Activated CD8-positive, alpha-beta T cell treated with anti-CD3 and anti-CD28 coated beads for 36 hours (primary cell): ENCODE data around the gene SNCG. TPM values are rescaled to one million over a fixed set of nuclear protein-coding genes. Genes with fewer than 3 reads are reported as not detected.
"Not testable (repeated sequence)": the region's sequence is repeated elsewhere in the genome, so short reads cannot be mapped to it uniquely, and the experiment has no call there.

Experiments
- ATAC-seq: fragments of 200-7000 bp; cut with Tn5 transposase; one replicate; pipeline ENCODE4 v1.10.0; 2021; ENCODE audit warnings: mild to moderate bottlenecking, moderate library complexity
- CTCF ChIA-PET: fragments of 350-600 bp; sonication (Branson Sonifier 250); formaldehyde crosslinking; loops from one replicate; lab custom pipeline; 2021; ENCODE audit warnings: antibody characterized with exemption; lab: Charles Lee
- POLR2A ChIA-PET: fragments of 350-600 bp; sonication (Branson Sonifier 250); formaldehyde crosslinking; loops from one replicate; lab custom pipeline; 2021; ENCODE audit warnings: antibody characterized with exemption; lab: Charles Lee
- DNase-seq: peaks from one replicate; pipeline ENCODE4 v3.0.0-alpha.2; 2020
- H3K27ac Mint-ChIP-seq: one replicate; pipeline ENCODE4 v1.8.0; 2021; ENCODE audit warnings: mild to moderate bottlenecking, mixed read lengths
- H3K27me3 Mint-ChIP-seq: one replicate; pipeline ENCODE4 v1.8.0; 2021; ENCODE audit warnings: mixed read lengths
- H3K36me3 Mint-ChIP-seq: one replicate; pipeline ENCODE4 v1.8.0; 2021; ENCODE audit warnings: low read depth, mixed read lengths
- H3K4me1 Mint-ChIP-seq: one replicate; pipeline ENCODE4 v1.8.0; 2021; ENCODE audit warnings: low read depth, mixed read lengths
- H3K4me3 Mint-ChIP-seq: one replicate; pipeline ENCODE4 v1.8.0; 2021; ENCODE audit warnings: mild to moderate bottlenecking, moderate library complexity, mixed read lengths
- H3K9me3 Mint-ChIP-seq: one replicate; pipeline ENCODE4 v1.8.0; 2021; ENCODE audit warnings: mixed read lengths
- intact Hi-C: fragments of 100-400 bp; cut with micrococcal nuclease; formaldehyde crosslinking; loops from one replicate; pipeline ENCODE4 v1.10.0; 2022
- total RNA-seq, 2 experiments: library from RNA; stranded (reverse); gene quantifications; one replicate each; pipeline ENCODE4 v1.2.3, GENCODE V29; 2021
- TF ChIP-seq, protein P1 (sequence below): fragments of 200-600 bp; IDR thresholded peaks from one replicate; pipeline ENCODE4 v1.8.0; 2022; ENCODE audit warnings: antibody characterized with exemption, mild to moderate bottlenecking

Gene SNCG
- total RNA-seq, 2 experiments from 2014 or later = not detected

DNA sequence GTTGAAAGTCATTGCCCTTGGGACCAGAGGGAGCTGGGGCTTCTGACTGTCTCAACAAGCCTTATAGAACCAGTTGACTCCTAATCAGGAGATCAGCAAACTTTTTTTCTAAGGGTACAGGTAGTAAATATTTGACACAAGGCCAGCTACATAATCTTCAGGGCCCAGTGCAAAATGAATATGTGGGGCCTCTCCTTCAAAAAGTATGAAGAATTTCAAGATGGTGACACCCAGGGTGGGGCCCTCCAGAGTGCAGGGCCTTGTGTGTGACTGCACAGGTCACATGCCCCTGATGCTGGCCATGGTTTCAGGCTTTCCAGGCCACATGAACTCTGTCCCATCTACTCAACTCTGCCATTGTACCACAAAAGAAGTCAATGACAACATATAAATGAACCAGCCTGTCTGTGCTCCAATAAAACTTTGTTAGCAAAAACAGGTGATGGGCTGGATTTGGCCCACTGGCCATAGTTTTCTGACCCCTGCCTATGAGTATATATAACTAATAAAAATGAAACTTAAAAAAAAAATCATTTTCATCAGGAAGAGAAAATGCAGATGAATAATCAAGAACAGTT lies 7.1 kb upstream of the SNCG start:
- Mint-ChIP-seq H3K27ac (no peak overlapping the region), H3K27me3 (no peaks in the 10 kb centered on the region), H3K36me3 (no peaks in the 10 kb centered on the region), H3K4me3 (no peak overlapping the region), H3K4me1 (peaks cover 5% of the 10 kb centered on the region), H3K9me3 (peaks cover 15% of the 10 kb centered on the region)
- TF ChIP-seq, protein P1, sequence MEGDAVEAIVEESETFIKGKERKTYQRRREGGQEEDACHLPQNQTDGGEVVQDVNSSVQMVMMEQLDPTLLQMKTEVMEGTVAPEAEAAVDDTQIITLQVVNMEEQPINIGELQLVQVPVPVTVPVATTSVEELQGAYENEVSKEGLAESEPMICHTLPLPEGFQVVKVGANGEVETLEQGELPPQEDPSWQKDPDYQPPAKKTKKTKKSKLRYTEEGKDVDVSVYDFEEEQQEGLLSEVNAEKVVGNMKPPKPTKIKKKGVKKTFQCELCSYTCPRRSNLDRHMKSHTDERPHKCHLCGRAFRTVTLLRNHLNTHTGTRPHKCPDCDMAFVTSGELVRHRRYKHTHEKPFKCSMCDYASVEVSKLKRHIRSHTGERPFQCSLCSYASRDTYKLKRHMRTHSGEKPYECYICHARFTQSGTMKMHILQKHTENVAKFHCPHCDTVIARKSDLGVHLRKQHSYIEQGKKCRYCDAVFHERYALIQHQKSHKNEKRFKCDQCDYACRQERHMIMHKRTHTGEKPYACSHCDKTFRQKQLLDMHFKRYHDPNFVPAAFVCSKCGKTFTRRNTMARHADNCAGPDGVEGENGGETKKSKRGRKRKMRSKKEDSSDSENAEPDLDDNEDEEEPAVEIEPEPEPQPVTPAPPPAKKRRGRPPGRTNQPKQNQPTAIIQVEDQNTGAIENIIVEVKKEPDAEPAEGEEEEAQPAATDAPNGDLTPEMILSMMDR = no peak
- ChIA-PET POLR2A (no interaction called here), CTCF (interaction anchor here (1.1 to 1.9 kb wide), 2 partner anchors 9 to 11 kb away, joined by 3 to 6 read pairs; no protein-coding TSS in a partner anchor)
- ATAC-seq (no peak), DNase-seq (no peak)
- intact Hi-C loops = no loop called here

DNA sequence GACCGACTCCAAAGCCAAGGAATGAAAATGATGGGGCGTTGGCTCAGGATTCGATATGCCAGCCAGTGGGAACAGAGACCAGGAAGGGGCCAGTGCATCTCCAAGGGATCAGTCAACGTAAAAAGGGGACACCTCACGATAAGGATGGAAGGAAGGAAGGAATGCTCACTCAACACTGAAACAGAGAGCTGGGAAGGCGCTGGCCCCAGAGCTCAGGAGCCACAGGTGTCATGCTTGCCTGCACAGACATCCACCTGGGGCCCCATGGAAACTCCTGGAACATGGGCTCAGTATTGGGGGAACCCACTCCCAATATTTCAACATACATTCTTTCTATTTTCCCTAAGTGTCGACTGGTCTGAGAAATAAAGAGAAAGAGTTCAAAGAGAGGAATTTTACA lies 6.3 kb upstream of the SNCG start:
- no peak overlapping the region for H3K27ac Mint-ChIP-seq
- no peak for DNase-seq
- no peaks in the 10 kb centered on the region for H3K36me3 Mint-ChIP-seq
- TF ChIP-seq, protein P1 = no peak
- CTCF ChIA-PET = no interaction called here
- H3K4me1 Mint-ChIP-seq = peaks cover 5% of the 10 kb centered on the region
- H3K4me3 Mint-ChIP-seq = no peak overlapping the region
- POLR2A ChIA-PET = no interaction called here
- no peaks in the 10 kb centered on the region for H3K27me3 Mint-ChIP-seq
- intact Hi-C loops = no loop called here
- peaks cover 15% of the 10 kb centered on the region for H3K9me3 Mint-ChIP-seq
- no peak for ATAC-seq

DNA sequence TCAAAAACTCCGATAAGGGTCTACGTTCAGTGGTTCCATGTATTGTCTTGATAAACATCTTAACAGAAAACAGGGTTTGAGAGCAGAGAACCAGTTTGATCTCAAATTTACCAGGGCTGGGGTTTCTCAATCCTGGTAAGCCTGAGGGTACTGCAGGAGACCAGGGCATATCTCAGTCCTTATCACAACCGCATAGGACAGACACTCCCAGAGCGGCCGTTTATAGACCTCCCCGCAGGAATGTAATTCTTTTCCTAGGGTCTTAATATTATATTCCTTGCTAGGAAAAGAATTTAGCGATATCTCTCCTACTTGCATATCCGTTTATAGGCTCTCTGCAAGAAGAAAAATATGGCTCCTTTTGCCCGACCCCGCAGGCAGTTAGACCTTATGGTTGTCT lies 5.7 kb upstream of the SNCG start:
- peaks cover 15% of the 10 kb centered on the region for H3K9me3 Mint-ChIP-seq
- intact Hi-C loops, POLR2A ChIA-PET, DNase-seq, H3K4me3 Mint-ChIP-seq, H3K27ac Mint-ChIP-seq, H3K36me3 Mint-ChIP-seq, H3K27me3 Mint-ChIP-seq, ATAC-seq, CTCF ChIA-PET, H3K4me1 Mint-ChIP-seq: not testable (repeated sequence)

DNA sequence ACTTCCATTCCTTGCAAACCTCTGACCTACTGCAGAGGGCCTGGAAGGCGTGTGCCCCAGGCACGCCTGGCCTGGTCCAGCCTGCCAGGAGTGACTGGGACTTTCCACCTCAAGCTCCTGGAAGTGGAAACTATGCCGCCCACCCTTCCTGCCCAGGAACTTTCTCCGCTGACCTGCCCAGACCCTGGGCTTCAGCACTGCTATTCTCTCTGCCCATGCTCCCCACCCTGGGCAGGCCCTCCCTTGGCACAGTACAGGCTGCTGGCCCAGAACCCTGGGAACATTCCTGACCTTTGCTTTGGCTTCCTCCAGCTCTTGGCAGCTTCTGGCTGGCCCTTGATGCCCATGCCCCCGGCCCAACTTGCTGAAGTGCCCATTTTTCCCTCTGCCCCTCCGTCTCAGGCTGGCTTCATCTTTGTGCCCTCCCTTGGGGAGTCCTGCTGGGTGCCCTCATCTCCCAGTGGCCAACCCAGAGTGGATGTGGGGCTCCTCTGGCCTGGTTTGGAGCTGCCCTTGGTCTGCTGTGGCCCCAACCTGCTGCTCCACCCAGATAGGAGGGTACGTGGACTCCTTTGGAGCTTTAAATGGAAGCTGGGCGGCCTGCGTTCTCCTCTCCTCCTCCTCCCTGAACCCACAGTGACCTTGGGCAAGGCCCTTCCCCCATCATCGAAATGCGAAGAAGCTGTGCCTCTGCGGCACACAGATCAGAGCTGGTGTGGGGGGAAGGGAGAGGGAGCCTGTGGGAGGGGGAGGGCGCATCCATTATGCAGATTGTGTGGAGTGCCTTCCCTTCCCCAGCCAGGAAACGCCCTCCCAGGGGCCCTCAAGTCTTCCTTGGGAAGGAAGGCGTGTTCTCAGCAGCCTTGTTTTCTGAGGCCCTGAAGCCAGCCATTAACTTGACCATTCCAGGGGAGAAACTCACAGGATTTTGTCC lies 4.4 kb upstream of the SNCG start:
- Mint-ChIP-seq H3K4me3 (no peak overlapping the region), H3K27ac (no peak overlapping the region), H3K4me1 (peaks cover 5% of the 10 kb centered on the region), H3K9me3 (peaks cover 15% of the 10 kb centered on the region), H3K36me3 (no peaks in the 10 kb centered on the region), H3K27me3 (no peaks in the 10 kb centered on the region)
- intact Hi-C loops = no loop called here
- no peak for ATAC-seq
- POLR2A ChIA-PET = no interaction called here
- CTCF ChIA-PET = interaction anchor here (0.9 to 1.7 kb wide), 2 partner anchors 12 to 15 kb away, joined by 3 to 5 read pairs; no protein-coding TSS in a partner anchor
- TF ChIP-seq, protein P1 = no peak
- no peak for DNase-seq

DNA sequence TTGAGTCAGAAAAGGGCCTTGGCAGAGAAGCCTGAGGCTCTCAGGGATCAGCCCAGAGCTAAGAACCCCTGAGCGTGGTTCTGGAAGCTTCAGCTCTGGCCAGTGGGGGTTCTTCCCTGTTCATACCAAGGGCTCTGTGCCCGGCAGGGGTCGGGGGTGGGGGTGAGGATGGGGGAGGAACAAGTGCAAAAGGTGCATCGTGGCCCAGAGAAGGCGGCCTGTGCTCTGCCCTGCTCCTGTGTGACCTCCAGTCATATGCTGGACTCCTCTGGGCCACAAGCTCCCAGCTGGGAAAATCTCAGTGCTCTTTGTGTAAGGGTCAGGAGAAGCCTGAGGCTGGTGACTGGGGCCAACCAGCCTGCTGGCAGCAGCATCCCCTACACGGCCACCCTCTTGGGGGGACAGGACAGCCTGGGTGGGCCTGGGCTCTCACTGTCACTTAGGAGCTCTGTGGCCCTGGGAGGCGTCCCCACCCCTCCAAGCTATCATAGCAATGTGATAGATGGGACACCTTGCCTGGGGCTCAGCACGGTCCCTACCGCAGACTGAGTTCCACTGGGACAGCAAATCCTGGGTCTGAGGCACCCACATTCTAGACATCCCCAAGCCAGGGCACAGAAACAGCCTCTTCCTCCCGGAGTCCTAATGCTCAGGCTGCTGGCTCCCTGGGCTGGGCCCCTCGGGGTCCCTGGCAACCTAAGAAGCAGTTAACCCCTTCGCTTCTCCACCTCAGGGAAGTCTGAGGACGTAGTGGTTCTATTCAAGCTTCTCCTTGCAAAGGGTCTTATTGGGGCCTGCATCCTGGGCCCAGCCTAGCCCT lies 3.5 kb upstream of the SNCG start:
- DNase-seq (no peak), ATAC-seq (no peak)
- POLR2A ChIA-PET = no interaction called here
- CTCF ChIA-PET = interaction anchor here (1.7 kb wide), 1 partner anchor 11 kb away, joined by 5 read pairs; no protein-coding TSS in a partner anchor
- no peak overlapping the region for H3K27ac Mint-ChIP-seq
- H3K36me3 Mint-ChIP-seq = no peaks in the 10 kb centered on the region
- H3K27me3 Mint-ChIP-seq = no peaks in the 10 kb centered on the region
- peaks cover 15% of the 10 kb centered on the region for H3K9me3 Mint-ChIP-seq
- TF ChIP-seq, protein P1 = no peak
- intact Hi-C loops = no loop called here
- no peak overlapping the region for H3K4me3 Mint-ChIP-seq
- peaks cover 5% of the 10 kb centered on the region for H3K4me1 Mint-ChIP-seq
